OCI-LY7 (cell line): ENCODE measurements around the gene INO80E.

Source experiments
- CTCF ChIP-seq: fragments of 200-600 bp; sonication (generic); conservative IDR thresholded peaks from 2 replicates; pipeline ENCODE4 v1.5.1; 2014; ENCODE audit warnings: mild to moderate bottlenecking, antibody characterized with exemption, low read length, moderate library complexity, mixed read lengths
- EZH2phosphoT487 ChIP-seq: fragments of 200-600 bp; sonication (generic); IDR thresholded peaks from 2 replicates; pipeline ENCODE4 v1.6.1; 2018; ENCODE audit warnings: low read depth, borderline replicate concordance, mild to moderate bottlenecking, mixed run types, antibody characterized with exemption, low read length, moderate library complexity, mixed read lengths

- TF ChIP-seq CTCF: no peak
- no peak for TF ChIP-seq EZH2phosphoT487
These were observed 10.0 kb downstream of the INO80E start for GRCh38 chr16:30006095-30006473.
